ENCODE results near the gene SLC46A1.

The SLC46A1 gene

DNA sequence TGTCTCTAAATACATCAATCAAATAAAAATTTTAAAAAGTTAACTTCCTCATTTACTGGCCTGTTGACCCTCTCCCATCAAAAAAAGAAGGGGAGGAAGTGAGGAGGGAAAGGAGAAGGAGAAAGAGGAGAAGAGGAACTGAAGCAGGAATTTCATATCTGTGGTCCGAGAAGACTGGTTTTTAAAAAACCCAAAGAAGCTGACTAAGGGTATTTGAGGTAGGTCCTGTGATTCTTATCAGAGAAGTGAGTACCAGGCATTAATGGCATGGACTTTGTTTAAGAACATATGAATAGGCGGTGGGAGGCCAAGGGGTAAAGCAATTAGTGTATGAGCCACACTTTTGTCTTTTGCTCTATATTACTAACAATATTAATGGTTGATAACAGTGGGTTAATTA, 2.0 kb downstream of the SLC46A1 start:
- DNase-seq (ENCODE audit: low spot score) = no peak

DNA sequence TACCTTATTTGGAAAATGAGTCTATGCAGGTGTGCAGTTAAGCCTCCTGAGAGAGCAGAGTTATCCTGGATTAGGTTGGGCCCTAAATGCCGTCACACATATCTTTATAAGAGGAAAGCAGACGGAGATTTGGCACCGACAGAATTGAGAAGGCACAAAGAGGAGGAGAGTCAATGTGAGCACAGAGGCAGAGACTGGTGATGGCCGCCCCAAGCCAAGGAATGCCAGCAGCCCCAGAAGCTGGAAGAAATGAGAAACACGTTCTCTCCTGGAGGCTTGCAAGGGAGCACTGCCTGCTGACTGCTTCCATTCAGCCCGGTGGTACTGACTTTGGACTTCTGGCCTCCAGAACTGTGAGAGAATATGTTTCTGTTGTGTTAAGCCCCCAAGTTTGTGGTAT, 3.2 kb downstream of the SLC46A1 start:
- DNase-seq (ENCODE audit: low spot score) = no peak

GRCh38 chr17:28402224-28402630, 3.8 kb downstream of the SLC46A1 start:
- no peak for DNase-seq (ENCODE audit: low spot score)

DNA sequence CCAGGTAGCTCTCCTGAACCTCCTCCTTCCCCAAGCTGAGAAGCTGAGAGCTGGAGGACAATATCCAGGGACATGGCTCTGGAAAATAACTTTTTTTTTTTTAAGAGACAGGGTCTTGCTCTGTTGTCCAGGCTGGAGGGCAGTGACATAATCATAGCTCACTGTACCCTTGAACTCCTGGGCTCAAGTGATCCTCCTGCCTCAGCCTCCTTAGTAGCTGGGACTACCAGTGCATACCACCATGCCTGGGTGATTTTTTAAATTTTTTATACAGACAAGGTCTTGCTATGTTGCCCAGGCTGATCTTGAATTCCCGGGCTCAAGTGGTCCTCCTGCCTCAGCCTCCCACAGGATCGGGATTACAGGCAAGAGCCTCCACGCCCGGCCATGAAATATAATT, 6.2 kb downstream of the SLC46A1 start:
- DNase-seq (ENCODE audit: low spot score) = no peak

- no peak for DNase-seq (ENCODE audit: low spot score)
These were observed 7.6 kb downstream of the SLC46A1 start for GRCh38 chr17:28398280-28398981.

GRCh38 chr17:28397687-28398279, 8.2 kb downstream of the SLC46A1 start:
- no peak for DNase-seq (ENCODE audit: low spot score)

DNA sequence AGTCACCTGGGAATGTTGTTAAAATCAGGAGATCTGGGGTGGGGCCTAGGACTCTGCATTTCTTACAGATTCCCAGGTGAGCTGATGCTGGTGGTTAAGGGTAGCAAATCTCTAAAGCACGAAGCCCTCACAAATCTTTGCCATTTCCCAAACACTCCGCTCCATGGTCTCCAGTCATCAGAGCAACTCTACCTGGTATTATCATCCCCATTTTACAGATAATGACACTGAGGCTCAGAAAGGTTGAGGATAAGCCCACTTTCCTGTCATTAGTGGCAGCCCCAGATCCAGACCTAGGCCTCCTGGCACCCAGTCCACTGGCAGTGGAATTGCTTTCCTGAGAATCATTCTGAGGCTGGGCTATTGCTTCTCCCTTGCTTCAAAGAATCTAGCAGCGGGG, 8.7 kb downstream of the SLC46A1 start:
- DNase-seq (ENCODE audit: low spot score) = no peak

DNA sequence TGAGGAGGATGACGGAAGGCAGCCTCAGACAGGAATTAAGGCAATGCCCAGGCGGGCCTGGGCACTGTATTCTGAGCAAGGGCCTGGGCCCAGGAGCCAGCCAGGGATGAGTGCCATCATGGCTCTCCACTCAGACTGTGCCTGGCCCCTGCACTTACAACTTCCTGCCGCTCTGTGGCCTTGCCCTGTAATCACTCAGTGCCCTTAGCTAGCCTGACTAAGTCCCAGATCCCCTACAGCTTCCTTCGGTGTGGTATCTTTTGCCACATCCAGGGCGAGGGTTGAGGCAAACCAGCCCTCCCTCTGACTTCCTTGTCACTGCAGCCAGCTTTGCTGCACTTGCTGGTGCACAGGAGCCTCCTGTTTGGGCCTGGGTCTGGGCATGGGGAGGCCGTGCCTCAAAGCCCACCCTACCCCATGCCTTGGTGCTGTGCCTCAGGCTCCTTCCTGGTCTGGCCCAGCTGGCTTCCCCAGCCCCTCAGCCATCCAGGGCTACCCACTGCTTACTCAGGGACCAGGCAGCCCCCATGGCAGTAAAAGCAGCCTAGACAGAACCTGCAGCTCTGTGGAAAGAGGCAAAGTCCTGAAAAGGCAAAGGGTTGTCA, 9.3 kb downstream of the SLC46A1 start:
- DNase-seq (ENCODE audit: low spot score) = no peak

DNA sequence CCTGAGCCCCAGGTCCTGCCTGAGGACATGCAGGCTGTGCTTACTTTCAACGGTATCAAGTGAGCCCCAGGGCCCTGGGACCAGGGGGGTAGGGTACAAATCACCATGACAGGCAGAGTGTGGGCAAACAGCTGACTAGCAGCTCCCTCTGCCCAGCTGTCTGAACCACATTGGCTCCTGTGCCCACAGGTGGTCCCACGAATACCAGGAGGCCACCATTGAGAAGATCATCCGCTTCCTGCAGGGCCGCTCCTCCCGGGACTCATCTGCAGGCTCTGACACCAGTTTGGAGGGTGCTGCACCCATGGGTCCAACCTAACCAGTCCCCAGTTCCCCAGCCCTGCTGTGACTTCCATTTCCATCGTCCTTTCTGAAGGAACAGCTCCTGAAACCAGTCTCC, 10.0 kb downstream of the SLC46A1 start:
- no peak for DNase-seq (ENCODE audit: low spot score)

- no peak for DNase-seq (ENCODE audit: low spot score)
These were observed 10.6 kb downstream of the SLC46A1 start for GRCh38 chr17:28395426-28395825.

DNA sequence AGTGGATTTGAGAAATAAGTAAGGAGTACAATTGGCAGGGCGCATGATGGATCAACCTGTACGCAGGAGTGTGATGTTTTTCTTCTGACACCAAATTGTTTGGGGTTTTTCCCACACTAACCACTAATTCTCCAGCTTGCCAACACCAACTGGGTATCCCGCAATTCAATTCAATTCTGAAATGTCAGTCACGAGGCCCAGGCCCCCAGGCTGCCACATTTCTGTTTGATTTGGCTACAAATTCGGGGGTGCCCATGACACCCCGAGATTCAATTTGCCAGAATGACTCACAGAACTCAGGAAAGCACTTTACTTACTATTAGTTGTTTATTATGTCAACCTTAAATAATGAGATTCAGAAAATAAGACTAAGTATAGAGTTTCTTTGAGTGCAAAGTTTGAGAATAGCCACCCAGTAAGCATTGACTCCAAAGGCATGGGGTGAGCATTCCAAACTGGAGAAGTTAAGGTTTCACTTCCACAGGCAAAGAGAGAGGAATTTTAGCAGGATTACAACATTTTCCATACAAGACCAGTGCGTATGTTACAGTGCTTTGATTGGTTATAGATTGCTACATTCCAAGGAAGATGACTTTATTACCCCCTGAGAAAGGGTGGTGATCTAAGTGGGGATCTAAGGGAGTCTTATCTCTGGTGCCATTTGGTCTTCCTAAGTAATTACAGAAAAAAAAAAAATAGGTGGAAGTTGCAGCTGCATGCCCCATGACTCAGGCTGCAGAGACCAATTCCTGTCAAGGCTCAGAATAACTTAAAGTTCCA, 11.5 kb downstream of the SLC46A1 start:
- DNase-seq (ENCODE audit: low spot score) = no peak

DNA sequence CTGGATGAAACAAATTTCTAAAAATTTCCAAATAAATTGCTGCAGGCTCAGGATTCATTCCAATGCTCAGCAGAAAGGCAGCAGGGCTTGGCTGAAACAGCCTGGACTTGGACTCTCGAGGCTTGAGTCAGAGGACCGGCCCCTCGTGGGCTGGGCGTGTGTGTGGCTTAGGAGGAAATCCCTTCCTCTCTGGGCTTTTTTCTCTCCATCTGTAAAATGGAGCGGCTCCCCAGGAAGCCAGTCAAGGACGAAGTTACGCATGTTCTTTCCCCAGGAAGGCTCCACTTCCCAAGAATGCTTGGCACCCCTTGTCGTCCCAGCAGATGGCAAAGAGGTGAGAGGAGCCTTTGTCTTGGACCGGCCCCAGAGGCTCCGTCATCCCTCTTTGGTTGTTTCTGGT, 13.5 kb downstream of the SLC46A1 start:
- DNase-seq (ENCODE audit: low spot score) = peak; percentile 66

- DNase-seq (ENCODE audit: low spot score) = no peak
These were observed 14.6 kb downstream of the SLC46A1 start for GRCh38 chr17:28391401-28391800.

- no peak for DNase-seq (ENCODE audit: low spot score)
These were observed 15.0 kb downstream of the SLC46A1 start for GRCh38 chr17:28390984-28391383.

DNA sequence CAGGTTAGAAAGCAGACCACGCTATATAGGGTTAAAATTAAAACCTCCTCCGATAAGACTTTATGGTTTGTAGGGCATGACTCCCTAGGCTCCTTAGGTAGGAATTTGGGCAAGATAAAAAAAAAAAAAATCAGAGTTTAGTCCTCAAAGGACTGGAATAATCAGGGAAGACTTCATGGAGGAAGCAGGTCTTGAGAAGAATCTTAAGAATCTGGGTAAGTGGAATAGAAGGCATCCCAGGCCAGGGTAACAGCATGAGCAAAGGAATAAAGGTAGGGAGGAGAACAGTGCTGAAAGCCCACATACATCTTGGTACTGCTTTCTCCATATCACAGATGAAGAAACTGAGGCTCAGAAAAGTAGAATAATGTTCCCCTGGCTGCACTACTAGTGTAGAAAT, 15.4 kb downstream of the SLC46A1 start:
- DNase-seq (ENCODE audit: low spot score) = no peak

GRCh38 chr17:28390141-28390540, 15.9 kb downstream of the SLC46A1 start:
- no peak for DNase-seq (ENCODE audit: low spot score)

- DNase-seq (ENCODE audit: low spot score) = no peak
These were observed 17.9 kb downstream of the SLC46A1 start for GRCh38 chr17:28388106-28388505.

- no peak for DNase-seq (ENCODE audit: low spot score)
These were observed 19.6 kb downstream of the SLC46A1 start for GRCh38 chr17:28386391-28386790.

- no peak for DNase-seq (ENCODE audit: low spot score)
These were observed 20.6 kb downstream of the SLC46A1 start for GRCh38 chr17:28385406-28385805.

DNA sequence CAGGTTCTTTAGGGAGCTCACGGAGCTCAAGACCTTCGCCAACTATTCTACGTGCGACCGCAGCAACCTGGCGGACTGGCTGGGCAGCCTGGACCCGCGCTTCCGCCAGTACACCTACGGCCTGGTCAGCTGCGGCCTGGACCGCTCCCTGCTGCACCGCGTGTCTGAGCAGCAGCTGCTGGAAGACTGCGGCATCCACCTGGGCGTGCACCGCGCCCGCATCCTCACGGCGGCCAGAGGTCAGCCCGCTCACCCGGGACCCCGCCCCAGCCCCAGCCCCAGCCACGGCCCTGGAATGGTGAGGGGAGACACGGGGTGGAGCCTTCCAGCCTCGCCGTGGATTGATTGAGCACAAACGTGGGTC, 21.0 kb downstream of the SLC46A1 start:
- no peak for DNase-seq (ENCODE audit: low spot score)

DNA sequence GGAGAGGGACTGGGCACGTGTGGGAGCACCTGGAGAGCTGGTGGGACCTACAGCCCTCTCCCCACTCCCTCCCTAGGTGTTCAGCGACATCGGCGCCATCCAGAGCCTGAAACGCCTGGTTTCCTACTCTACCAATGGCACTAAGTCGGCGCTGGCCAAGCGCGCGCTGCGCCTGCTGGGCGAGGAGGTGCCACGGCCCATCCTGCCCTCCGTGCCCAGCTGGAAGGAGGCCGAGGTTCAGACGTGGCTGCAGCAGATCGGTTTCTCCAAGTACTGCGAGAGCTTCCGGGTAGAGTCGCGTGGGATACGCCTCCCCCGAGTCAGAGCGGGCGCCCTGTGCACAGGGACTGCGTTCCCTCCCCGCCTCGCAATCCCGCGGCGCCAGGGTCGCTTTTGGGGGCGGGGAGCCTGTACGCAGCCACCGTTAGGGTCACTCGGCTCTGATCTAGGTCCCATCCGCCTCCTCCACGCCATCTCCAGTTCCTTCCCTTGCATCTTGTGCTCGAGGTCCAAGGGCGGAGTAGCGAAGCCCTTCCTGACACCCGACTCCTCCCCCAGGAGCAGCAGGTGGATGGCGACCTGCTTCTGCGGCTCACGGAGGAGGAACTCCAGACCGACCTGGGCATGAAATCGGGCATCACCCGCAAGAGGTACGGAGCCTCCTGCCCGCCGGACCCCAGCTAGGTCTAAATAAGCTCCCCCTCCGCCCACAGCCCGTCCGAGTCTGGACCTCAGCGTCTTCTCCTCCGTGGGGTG, 21.6 kb downstream of the SLC46A1 start:
- no peak for DNase-seq (ENCODE audit: low spot score)

- DNase-seq (ENCODE audit: low spot score) = peak; percentile 44
These were observed 24.7 kb downstream of the SLC46A1 start for GRCh38 chr17:28381141-28381825.
